ENCODE measurements around the gene SINHCAF. TPM values are rescaled to one million over a fixed set of nuclear protein-coding genes. Genes with fewer than 3 reads are reported as not detected.
A peak's percentile ranks its signal among the peaks of the same experiment; 100 is the strongest.

Gene SINHCAF
- total RNA-seq, 1 donor from 2014 or later = 45.7 TPM

DNA sequence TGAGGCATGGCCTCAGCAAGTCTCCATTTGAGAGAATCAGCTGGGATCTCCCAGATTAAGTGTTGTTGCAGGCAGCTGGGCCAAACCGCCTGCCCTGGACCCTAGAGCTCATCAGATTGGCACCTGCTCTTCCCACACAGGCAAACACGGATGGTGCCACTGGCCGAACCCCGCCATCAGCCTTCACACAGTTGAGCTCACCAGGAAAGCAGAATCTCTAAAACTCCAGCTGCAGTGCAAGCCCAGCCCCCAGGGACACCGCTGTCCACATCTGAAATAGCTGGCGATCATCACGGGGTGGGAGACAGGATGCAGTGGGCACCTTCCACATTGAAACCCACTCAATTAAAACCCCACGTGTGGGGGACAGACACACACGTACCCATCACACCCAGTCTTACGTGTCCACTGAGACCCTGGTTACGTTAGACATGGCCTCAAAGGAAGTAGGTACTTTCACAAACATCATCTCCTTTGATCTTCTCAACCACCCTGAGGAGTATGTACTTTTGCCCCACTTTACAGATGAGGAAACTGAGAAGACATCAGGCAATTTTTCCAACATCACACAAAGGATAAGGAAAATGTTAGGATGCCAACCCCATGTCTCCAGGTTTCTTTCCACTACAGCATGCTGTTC, 88.8 kb downstream of the SINHCAF start:
- no peaks in the 10 kb centered on the region for H3K36me3 ChIP-seq
- H3K27me3 ChIP-seq = peaks cover 38% of the 10 kb centered on the region
- DNase-seq (no peak), ATAC-seq (no peak)
- TF ChIP-seq, protein P1, sequence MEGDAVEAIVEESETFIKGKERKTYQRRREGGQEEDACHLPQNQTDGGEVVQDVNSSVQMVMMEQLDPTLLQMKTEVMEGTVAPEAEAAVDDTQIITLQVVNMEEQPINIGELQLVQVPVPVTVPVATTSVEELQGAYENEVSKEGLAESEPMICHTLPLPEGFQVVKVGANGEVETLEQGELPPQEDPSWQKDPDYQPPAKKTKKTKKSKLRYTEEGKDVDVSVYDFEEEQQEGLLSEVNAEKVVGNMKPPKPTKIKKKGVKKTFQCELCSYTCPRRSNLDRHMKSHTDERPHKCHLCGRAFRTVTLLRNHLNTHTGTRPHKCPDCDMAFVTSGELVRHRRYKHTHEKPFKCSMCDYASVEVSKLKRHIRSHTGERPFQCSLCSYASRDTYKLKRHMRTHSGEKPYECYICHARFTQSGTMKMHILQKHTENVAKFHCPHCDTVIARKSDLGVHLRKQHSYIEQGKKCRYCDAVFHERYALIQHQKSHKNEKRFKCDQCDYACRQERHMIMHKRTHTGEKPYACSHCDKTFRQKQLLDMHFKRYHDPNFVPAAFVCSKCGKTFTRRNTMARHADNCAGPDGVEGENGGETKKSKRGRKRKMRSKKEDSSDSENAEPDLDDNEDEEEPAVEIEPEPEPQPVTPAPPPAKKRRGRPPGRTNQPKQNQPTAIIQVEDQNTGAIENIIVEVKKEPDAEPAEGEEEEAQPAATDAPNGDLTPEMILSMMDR (IDR thresholded peaks at IDR 0.05) = no peak
- H3K9me3 ChIP-seq = no peaks in the 10 kb centered on the region
- H3K4me3 ChIP-seq = no peak overlapping the region
- intact Hi-C loops (cut with DNase I) = no loop called here
- no peak overlapping the region for H3K27ac ChIP-seq
- no peaks in the 10 kb centered on the region for H3K4me1 ChIP-seq

- DNase-seq (no peak), ATAC-seq (no peak)
- Histone ChIP-seq H3K4me3 (no peak overlapping the region), H3K36me3 (no peaks in the 10 kb centered on the region), H3K4me1 (no peaks in the 10 kb centered on the region), H3K9me3 (no peaks in the 10 kb centered on the region), H3K27me3 (peaks cover 41% of the 10 kb centered on the region), H3K27ac (no peak overlapping the region)
- intact Hi-C loops (cut with DNase I) = no loop called here
- TF ChIP-seq, protein P1 (IDR thresholded peaks at IDR 0.05) = no peak
Measured at GRCh38 chr12:31235868-31236395, 90.0 kb downstream of the SINHCAF start.

DNA sequence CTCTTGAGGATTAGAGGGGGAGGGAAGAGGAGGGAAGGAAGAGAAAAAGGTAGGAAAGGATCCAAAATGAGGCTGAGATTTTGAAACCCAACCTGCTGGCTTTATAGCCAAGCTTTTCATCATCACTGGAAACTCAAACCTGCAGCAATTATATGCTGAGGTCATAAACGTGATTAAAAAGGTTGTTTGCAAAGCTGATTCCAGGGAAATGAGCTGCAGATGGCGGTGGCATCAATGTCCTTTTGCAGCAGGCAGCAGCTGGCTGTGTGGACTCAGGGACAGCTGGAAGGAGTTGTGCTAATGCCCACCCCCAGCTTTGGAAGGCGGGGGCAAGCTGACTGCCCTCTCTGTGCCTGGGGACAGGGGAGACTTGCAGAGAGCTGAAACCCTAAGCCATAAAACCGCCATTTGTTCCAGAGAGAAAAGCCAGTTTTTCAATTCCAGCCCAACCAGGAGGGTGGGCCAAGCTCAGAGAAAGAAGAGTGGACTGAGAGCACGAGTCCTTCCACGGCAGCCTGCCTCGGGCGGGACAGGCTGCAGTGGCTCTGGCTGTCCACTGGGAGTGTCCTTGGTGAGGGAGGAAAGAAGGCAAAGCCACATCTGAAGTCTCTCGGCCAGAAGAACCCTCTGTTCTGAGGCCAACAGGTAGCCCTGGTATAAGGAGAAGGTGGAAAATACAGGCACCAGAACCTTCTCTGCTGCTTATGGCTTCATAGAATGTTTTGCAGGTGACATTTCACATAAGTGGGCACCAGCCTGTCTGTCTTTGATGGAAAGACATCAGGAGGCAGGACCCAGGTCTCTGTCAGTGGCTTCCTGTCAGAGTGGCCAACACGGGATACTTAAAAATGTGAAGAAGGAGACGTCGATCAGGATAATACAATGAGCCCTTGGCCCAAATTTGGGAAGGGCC, 90.7 kb downstream of the SINHCAF start:
- Histone ChIP-seq H3K36me3 (no peaks in the 10 kb centered on the region), H3K27ac (no peak overlapping the region), H3K27me3 (peaks cover 45% of the 10 kb centered on the region), H3K4me3 (no peak overlapping the region), H3K9me3 (no peaks in the 10 kb centered on the region), H3K4me1 (no peaks in the 10 kb centered on the region)
- DNase-seq (no peak), ATAC-seq (peak; percentile 55)
- intact Hi-C loops (cut with DNase I) = no loop called here
- TF ChIP-seq, protein P1 (IDR thresholded peaks at IDR 0.05) = peak; percentile 66

- intact Hi-C loops (cut with DNase I) = no loop called here
- TF ChIP-seq, protein P1 (IDR thresholded peaks at IDR 0.05) = no peak
Measured at GRCh38 chr12:31234053-31234840, 91.7 kb downstream of the SINHCAF start.

GRCh38 chr12:31233061-31233730, 92.8 kb downstream of the SINHCAF start:
- ATAC-seq (no peak), DNase-seq (no peak)
- H3K9me3 ChIP-seq = no peaks in the 10 kb centered on the region
- intact Hi-C loops (cut with DNase I) = no loop called here
- no peaks in the 10 kb centered on the region for H3K4me1 ChIP-seq
- H3K36me3 ChIP-seq = no peaks in the 10 kb centered on the region
- H3K4me3 ChIP-seq = no peak overlapping the region
- TF ChIP-seq, protein P1 (IDR thresholded peaks at IDR 0.05) = no peak
- no peak overlapping the region for H3K27ac ChIP-seq
- H3K27me3 ChIP-seq = peaks cover 30% of the 10 kb centered on the region

More at GRCh38 chr12:31234053-31234840, 91.7 kb downstream of the SINHCAF start:
- ATAC-seq (no peak), DNase-seq (no peak)
- Histone ChIP-seq H3K4me3 (no peak overlapping the region), H3K9me3 (no peaks in the 10 kb centered on the region), H3K27ac (no peak overlapping the region), H3K27me3 (peaks cover 38% of the 10 kb centered on the region), H3K4me1 (no peaks in the 10 kb centered on the region), H3K36me3 (no peaks in the 10 kb centered on the region)
